Dendritic cell treated with granulocyte-macrophage colony-stimulating factor and Interleukin-4, amounts not matched to agents 40 ng/mL and 50 ng/mL, for 4 days (primary cell): ENCODE results near the gene TREM2.
"Not testable (repeated sequence)": the region's sequence is repeated elsewhere in the genome, so short reads cannot be mapped to it uniquely, and the experiment has no call there.

Experiments used
- H3K27ac Mint-ChIP-seq: one replicate; pipeline ENCODE4 v1.8.0; 2022; ENCODE audit warnings: mild to moderate bottlenecking, mixed read lengths
- H3K27me3 Mint-ChIP-seq: one replicate; pipeline ENCODE4 v1.8.0; 2022; ENCODE audit warnings: mild to moderate bottlenecking, mixed read lengths
- H3K36me3 Mint-ChIP-seq: one replicate; pipeline ENCODE4 v1.8.0; 2022; ENCODE audit warnings: low read depth, mixed read lengths
- H3K4me1 Mint-ChIP-seq: one replicate; pipeline ENCODE4 v1.8.0; 2022; ENCODE audit warnings: low read depth, mixed read lengths
- H3K4me3 Mint-ChIP-seq: one replicate; pipeline ENCODE4 v1.8.0; 2022; ENCODE audit warnings: mild to moderate bottlenecking, moderate library complexity, mixed read lengths
- H3K9me3 Mint-ChIP-seq: one replicate; pipeline ENCODE4 v1.8.0; 2022; ENCODE audit warnings: mixed read lengths
- intact Hi-C: fragments of 100-400 bp; cut with micrococcal nuclease; formaldehyde crosslinking; loops from one replicate; pipeline ENCODE4 v1.15.0; 2022

TREM2 gene

DNA sequence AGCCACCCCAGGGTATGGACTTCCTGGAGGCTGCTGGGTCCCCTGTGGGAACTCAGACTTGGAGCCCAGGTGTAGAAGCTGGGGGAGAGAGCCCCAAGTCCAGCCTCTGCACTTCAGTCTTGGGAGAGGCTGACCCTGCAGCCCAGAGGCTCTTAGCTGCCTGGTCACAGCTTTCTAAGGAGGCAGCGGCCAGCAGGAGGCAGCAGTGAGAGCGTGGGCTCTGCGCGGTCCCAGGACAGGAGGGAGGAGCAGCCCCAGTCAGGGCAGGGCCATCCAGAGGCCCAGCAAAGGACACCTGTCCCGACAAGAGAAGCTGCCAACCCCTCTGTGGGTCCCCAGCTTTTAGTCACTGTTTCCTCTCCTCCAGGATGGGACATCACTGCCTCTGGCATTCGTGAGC, 28.7 kb upstream of the TREM2 start:
- Mint-ChIP-seq H3K27ac (peak overlapping the region; percentile 47), H3K4me3 (no peak overlapping the region), H3K9me3 (peaks cover 16% of the 10 kb centered on the region), H3K27me3 (peaks cover 3% of the 10 kb centered on the region), H3K4me1 (peaks cover 32% of the 10 kb centered on the region), H3K36me3 (peaks cover 42% of the 10 kb centered on the region)
- intact Hi-C loops: no loop called here

DNA sequence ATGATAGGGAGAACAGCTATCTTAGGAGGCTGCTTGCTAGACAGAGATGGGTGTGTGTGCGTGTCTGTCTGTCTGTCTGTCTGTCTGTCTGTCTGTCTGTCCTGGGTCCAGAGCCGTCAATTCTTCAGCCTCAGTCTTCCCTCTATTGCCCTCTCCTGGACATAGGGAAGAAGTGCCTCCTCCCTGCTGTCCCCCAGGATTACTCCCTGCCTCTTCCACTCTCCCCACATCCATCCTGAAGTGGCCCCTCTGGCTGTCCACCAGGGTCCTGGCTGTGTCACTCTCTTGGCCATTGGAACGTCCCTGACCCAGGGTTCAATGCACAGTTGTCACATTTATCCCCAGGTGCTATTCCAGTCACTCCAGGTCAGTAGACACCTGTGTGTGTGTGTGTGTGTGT, 27.9 kb upstream of the TREM2 start:
- peaks cover 3% of the 10 kb centered on the region for H3K27me3 Mint-ChIP-seq
- intact Hi-C loops: no loop called here
- peaks cover 42% of the 10 kb centered on the region for H3K36me3 Mint-ChIP-seq
- peaks cover 16% of the 10 kb centered on the region for H3K9me3 Mint-ChIP-seq
- H3K4me1 Mint-ChIP-seq: peaks cover 39% of the 10 kb centered on the region
- peak overlapping the region; percentile 47 for H3K27ac Mint-ChIP-seq
- H3K4me3 Mint-ChIP-seq: no peak overlapping the region

DNA sequence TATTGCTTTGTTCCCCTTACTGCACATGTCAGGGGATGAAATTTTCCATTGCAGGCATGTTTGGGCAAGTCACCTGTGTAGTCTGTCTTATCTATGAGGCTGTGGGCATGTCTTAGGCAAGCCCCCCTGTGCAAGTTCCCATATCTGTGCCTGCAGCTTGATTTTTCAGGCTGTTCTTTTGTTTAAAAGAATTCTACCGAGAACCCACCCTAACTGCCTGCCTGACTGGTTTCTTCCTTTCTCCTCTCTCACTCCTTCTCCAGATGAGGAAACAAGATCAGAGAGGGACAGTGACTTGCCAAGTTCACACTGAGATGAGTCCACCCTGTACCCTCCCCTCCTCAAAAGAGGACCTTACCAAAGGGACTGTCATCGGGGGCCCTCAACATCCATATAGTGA, 27.1 kb upstream of the TREM2 start:
- Mint-ChIP-seq H3K9me3 (peaks cover 16% of the 10 kb centered on the region), H3K4me1 (peaks cover 48% of the 10 kb centered on the region), H3K27me3 (peaks cover 3% of the 10 kb centered on the region), H3K36me3 (peaks cover 39% of the 10 kb centered on the region), H3K4me3 (no peak overlapping the region), H3K27ac (no peak overlapping the region)
- intact Hi-C loops: no loop called here

DNA sequence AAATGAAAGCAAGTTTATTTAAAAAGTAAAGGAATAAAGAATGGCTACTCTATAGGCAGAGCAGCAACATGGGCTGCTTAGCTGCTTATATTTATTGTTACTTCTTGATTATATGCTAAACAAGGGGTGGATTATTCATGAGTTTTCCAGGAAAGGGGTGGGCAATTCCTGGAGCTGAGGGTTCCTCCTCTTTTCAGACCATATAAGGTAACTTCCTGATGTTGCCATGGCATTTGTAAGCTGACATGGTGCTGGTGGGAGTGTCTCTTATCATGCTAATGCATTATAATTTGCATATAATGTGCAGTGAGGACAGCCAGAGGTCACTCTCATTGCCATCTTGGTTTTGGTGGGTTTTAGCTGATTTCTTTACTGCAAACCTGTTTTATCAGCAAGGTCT, 26.1 kb upstream of the TREM2 start:
- intact Hi-C loops, H3K27me3 Mint-ChIP-seq, H3K4me3 Mint-ChIP-seq, H3K27ac Mint-ChIP-seq: not testable (repeated sequence)
- H3K9me3 Mint-ChIP-seq: peaks cover 16% of the 10 kb centered on the region
- H3K4me1 Mint-ChIP-seq: peaks cover 51% of the 10 kb centered on the region
- H3K36me3 Mint-ChIP-seq: peaks cover 30% of the 10 kb centered on the region

- peak overlapping the region; percentile 40 for H3K27ac Mint-ChIP-seq
Measured at GRCh38 chr6:41187924-41188886, 25.3 kb upstream of the TREM2 start.

GRCh38 chr6:41186031-41186562, 23.2 kb upstream of the TREM2 start:
- intact Hi-C loops: no loop called here
- Mint-ChIP-seq H3K27ac (peak overlapping the region; percentile 73), H3K9me3 (peaks cover 16% of the 10 kb centered on the region), H3K4me1 (peaks cover 66% of the 10 kb centered on the region), H3K27me3 (no peaks in the 10 kb centered on the region), H3K4me3 (no peak overlapping the region), H3K36me3 (peaks cover 6% of the 10 kb centered on the region)

More at GRCh38 chr6:41187924-41188886, 25.3 kb upstream of the TREM2 start:
- H3K4me3 Mint-ChIP-seq: no peak overlapping the region
- peaks cover 56% of the 10 kb centered on the region for H3K4me1 Mint-ChIP-seq
- no peaks in the 10 kb centered on the region for H3K27me3 Mint-ChIP-seq
- intact Hi-C loops: no loop called here
- H3K9me3 Mint-ChIP-seq: peaks cover 16% of the 10 kb centered on the region
- peaks cover 21% of the 10 kb centered on the region for H3K36me3 Mint-ChIP-seq

DNA sequence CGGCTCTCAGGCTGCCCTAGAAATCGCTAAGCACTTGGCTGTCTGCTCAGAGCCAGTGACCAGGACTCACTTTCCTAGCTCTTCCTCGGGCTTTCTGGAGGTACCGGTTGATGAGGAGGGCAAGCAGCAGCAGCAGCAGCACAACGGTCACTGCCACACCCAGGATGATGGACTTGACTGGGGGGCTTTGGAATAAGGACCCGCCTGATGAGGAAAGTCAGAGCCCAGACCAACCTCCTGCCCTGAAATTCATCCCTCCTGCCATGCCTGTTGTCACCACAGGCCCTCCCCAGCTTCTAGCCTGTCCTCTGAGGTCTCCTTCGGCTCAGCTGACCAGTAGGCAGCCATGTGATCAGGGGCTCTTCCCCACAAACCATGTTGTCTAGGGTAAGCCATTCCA, 21.8 kb upstream of the TREM2 start:
- Mint-ChIP-seq H3K27me3 (no peaks in the 10 kb centered on the region), H3K4me3 (no peak overlapping the region), H3K27ac (peak overlapping the region; percentile 73), H3K36me3 (no peaks in the 10 kb centered on the region), H3K4me1 (peaks cover 69% of the 10 kb centered on the region), H3K9me3 (peaks cover 7% of the 10 kb centered on the region)
- intact Hi-C loops: no loop called here

GRCh38 chr6:41182069-41183034, 19.4 kb upstream of the TREM2 start:
- H3K4me3 Mint-ChIP-seq: no peak overlapping the region
- peaks cover 56% of the 10 kb centered on the region for H3K4me1 Mint-ChIP-seq
- peaks cover under 1% of the 10 kb centered on the region for H3K27me3 Mint-ChIP-seq

GRCh38 chr6:41181566-41181965, 18.6 kb upstream of the TREM2 start:
- Mint-ChIP-seq H3K4me3 (no peak overlapping the region), H3K4me1 (peaks cover 49% of the 10 kb centered on the region), H3K36me3 (no peaks in the 10 kb centered on the region), H3K27ac (peak overlapping the region; percentile 92), H3K27me3 (peaks cover 5% of the 10 kb centered on the region), H3K9me3 (no peaks in the 10 kb centered on the region)
- intact Hi-C loops: no loop called here

More at GRCh38 chr6:41182069-41183034, 19.4 kb upstream of the TREM2 start:
- H3K27ac Mint-ChIP-seq: peak overlapping the region; percentile 92
- intact Hi-C loops: loop anchor here (1.0 to 2.0 kb wide), 2 partner anchors 90 to 108 kb away; no protein-coding TSS in a partner anchor
- H3K9me3 Mint-ChIP-seq: no peaks in the 10 kb centered on the region
- H3K36me3 Mint-ChIP-seq: no peaks in the 10 kb centered on the region

GRCh38 chr6:41179163-41179562, 16.2 kb upstream of the TREM2 start:
- Mint-ChIP-seq H3K4me3 (no peak overlapping the region), H3K27ac (no peak overlapping the region), H3K4me1 (peaks cover 30% of the 10 kb centered on the region), H3K27me3 (peaks cover 9% of the 10 kb centered on the region), H3K36me3 (no peaks in the 10 kb centered on the region), H3K9me3 (no peaks in the 10 kb centered on the region)
- intact Hi-C loops: no loop called here

DNA sequence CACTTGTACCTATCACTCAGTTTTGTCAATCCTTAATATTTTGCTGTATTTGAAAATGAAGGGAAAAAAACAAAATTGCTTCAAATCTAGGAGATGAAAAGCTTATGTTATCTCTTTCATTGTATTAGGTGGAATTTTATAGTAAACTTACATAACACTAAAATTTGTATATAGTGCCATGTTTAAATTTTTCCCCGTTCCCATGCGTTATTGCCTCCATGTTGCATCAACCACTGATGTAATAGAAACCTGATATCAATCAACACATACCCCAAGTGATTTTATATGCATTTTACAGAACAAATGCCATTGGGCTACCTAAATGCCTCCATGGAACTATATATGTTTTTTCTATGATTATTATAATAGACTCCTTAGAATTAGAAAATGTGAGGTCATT, 14.8 kb upstream of the TREM2 start:
- Mint-ChIP-seq H3K4me1 (peaks cover 19% of the 10 kb centered on the region), H3K36me3 (no peaks in the 10 kb centered on the region), H3K27me3 (peaks cover 9% of the 10 kb centered on the region), H3K27ac (no peak overlapping the region), H3K4me3 (no peak overlapping the region), H3K9me3 (no peaks in the 10 kb centered on the region)
- intact Hi-C loops: no loop called here

DNA sequence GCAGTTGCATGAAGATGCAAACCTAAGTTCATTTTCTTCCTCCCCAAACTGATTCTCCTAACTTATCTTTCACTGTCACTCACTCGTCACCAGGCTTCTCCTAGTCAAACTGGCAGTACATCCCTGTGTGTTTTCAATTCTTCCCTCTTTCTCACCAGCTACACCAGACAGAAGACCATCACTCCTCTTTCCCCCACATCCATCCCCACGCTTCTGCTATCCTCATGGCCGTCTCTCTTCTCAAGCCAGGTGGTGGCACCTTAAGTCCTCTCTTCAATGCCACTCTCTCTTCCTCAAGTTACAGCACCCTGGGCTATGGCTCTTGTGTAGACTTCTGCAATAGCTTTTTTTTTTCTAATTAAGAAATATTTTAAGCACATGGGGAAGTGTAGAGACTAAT, 14.4 kb upstream of the TREM2 start:
- intact Hi-C loops: no loop called here
- peaks cover 15% of the 10 kb centered on the region for H3K4me1 Mint-ChIP-seq
- no peak overlapping the region for H3K27ac Mint-ChIP-seq
- no peaks in the 10 kb centered on the region for H3K36me3 Mint-ChIP-seq
- peaks cover 9% of the 10 kb centered on the region for H3K27me3 Mint-ChIP-seq
- no peak overlapping the region for H3K4me3 Mint-ChIP-seq
- no peaks in the 10 kb centered on the region for H3K9me3 Mint-ChIP-seq

DNA sequence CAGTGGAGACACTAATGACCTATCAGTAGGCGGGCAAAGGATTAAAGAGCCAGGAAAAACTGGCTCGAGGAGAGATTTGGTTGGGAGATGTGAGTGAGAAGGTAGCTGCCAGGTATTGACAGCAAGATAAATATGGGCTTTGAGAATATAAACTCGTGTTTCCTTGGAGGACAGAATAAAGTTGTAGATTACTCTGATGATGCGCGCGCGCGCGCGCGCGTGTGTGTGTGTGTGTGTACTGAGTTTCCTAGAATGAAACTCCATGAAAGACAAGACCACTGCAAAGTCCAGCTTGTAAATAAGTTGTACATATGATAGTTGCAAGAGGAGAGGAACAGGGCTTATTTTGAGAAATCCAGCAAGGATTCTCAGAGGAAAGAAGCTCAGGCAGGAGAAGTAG, 13.3 kb upstream of the TREM2 start:
- no peaks in the 10 kb centered on the region for H3K36me3 Mint-ChIP-seq
- intact Hi-C loops: no loop called here
- H3K9me3 Mint-ChIP-seq: no peaks in the 10 kb centered on the region
- no peak overlapping the region for H3K27ac Mint-ChIP-seq
- peaks cover 13% of the 10 kb centered on the region for H3K27me3 Mint-ChIP-seq
- no peak overlapping the region for H3K4me3 Mint-ChIP-seq
- peaks cover 5% of the 10 kb centered on the region for H3K4me1 Mint-ChIP-seq
